Prostate gland (tissue), 2 donors: ENCODE results near the gene PDZRN4.

Experiments used
- POLR2A ChIP-seq: fragments of 450-650 bp; IDR thresholded peaks from one replicate; pipeline ENCODE4 v1.6.1; 2016; ENCODE audit warnings: antibody characterized with exemption, mild to moderate bottlenecking
- TF ChIP-seq, protein P1 (sequence below), 4 experiments: fragments of 200-600 bp in 2 of 4; fragments of 450-650 bp in 2 of 4; sonication (generic) in 2 of 4; IDR thresholded peaks; 1 replicate in 3 of 4; 2 replicates in 1 of 4; pipeline ENCODE4 v1.5.1; 2016 to 2019; ENCODE audit warnings: antibody characterized with exemption in 4 of 4, mild to moderate bottlenecking in 2 of 4, moderate library complexity in 2 of 4

DNA sequence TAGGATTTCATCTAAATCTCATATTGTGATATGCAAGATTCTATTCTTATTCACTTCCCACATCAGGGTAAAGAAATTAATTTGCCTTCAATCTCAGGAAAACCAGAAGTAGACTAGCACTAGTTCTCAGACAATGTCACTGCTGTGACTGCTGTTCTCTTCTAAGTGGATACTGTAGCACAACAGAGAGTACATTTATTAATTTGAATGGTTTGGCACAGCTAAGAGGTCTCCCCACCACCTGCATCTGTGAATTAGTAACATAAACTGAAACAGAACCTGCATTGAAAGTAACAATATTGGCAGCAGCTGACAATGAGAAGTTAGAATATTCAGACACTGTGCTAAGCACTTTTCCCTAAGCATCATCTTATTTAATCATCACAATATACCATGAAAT lies 253.1 kb downstream of the PDZRN4 start:
- TF ChIP-seq, protein P1, sequence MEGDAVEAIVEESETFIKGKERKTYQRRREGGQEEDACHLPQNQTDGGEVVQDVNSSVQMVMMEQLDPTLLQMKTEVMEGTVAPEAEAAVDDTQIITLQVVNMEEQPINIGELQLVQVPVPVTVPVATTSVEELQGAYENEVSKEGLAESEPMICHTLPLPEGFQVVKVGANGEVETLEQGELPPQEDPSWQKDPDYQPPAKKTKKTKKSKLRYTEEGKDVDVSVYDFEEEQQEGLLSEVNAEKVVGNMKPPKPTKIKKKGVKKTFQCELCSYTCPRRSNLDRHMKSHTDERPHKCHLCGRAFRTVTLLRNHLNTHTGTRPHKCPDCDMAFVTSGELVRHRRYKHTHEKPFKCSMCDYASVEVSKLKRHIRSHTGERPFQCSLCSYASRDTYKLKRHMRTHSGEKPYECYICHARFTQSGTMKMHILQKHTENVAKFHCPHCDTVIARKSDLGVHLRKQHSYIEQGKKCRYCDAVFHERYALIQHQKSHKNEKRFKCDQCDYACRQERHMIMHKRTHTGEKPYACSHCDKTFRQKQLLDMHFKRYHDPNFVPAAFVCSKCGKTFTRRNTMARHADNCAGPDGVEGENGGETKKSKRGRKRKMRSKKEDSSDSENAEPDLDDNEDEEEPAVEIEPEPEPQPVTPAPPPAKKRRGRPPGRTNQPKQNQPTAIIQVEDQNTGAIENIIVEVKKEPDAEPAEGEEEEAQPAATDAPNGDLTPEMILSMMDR (IDR thresholded peaks at IDR 0.05), result no peak
- no peak for TF ChIP-seq POLR2A
